ENCODE data around the gene BICDL1.

DNA sequence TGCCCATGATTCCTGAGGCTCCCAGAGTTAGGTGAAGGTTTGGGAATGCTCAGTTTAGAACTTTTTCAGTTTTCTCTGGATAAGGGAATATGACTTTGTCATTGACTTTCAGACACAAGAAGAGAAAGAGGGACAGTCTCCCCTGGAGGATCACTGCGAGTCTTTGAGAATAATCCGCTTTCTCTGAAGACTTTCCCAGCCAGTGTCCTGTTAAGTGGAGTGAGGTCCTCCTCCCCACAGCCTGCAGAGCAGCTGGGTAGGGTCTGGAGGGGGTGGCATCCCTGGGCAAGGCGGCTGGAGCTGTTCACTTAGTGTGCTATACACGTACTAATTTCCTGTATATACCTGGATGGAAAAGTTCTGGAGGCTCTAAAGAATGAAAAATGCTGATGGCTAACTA is 136.0 kb downstream of the BICDL1 start:
- TF ChIP-seq POLR2AphosphoS5 (IDR thresholded peaks at IDR 0.05): no peak
- TF ChIP-seq, protein P1, sequence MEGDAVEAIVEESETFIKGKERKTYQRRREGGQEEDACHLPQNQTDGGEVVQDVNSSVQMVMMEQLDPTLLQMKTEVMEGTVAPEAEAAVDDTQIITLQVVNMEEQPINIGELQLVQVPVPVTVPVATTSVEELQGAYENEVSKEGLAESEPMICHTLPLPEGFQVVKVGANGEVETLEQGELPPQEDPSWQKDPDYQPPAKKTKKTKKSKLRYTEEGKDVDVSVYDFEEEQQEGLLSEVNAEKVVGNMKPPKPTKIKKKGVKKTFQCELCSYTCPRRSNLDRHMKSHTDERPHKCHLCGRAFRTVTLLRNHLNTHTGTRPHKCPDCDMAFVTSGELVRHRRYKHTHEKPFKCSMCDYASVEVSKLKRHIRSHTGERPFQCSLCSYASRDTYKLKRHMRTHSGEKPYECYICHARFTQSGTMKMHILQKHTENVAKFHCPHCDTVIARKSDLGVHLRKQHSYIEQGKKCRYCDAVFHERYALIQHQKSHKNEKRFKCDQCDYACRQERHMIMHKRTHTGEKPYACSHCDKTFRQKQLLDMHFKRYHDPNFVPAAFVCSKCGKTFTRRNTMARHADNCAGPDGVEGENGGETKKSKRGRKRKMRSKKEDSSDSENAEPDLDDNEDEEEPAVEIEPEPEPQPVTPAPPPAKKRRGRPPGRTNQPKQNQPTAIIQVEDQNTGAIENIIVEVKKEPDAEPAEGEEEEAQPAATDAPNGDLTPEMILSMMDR (IDR thresholded peaks at IDR 0.05): no peak

Measured in suprapubic skin (tissue), 3 donors.